Body of pancreas (tissue), 4 donors: ENCODE measurements around the gene NKX2-1. TPM values are rescaled to one million over a fixed set of nuclear protein-coding genes. Genes with fewer than 3 reads are reported as not detected.
"Not testable (repeated sequence)": the region's sequence is repeated elsewhere in the genome, so short reads cannot be mapped to it uniquely, and the experiment has no call there.

ENCODE experiments used
- ATAC-seq: fragments of 150-250 bp; one replicate; pipeline ENCODE4 v1.9.1; 2016
- DNase-seq, 4 donors: peaks; one replicate each; pipeline ENCODE4 v3.0.0-alpha.2; 2019
- H3K27ac ChIP-seq, 4 donors: fragments of 200-600 bp; sonication (generic); 1 replicate in 3 of 4; 2 replicates in 1 of 4; pipeline versions ENCODE4 v1.5.1 to v1.6.1; 2016 to 2019; ENCODE audit warnings: mild to moderate bottlenecking in 1 of 4, mixed read lengths in 1 of 4, moderate library complexity in 1 of 4
- H3K27me3 ChIP-seq, 2 donors: fragments of 200-600 bp; sonication (generic); one replicate each; pipeline ENCODE4 v1.6.0; 2016; ENCODE audit warnings: mild to moderate bottlenecking in 1 of 2
- H3K36me3 ChIP-seq, 2 donors: fragments of 200-600 bp; sonication (generic); replicated peaks in 1 of 2; 2 replicates each; pipeline ENCODE4 v1.5.1; 2016; ENCODE audit warnings: low read depth in 2 of 2; ENCODE audit not compliant: insufficient read depth in 1 of 2
- H3K4me1 ChIP-seq: fragments of 200-600 bp; sonication (generic); one replicate; pipeline ENCODE4 v1.6.0; 2016
- H3K4me3 ChIP-seq, 2 donors: fragments of 200-600 bp; sonication (generic); 1 replicate in 1 of 2; 2 replicates in 1 of 2; pipeline ENCODE4 v1.5.1; 2016 to 2019
- H3K9me3 ChIP-seq, 3 donors: fragments of 200-600 bp; sonication (generic); 1 replicate in 2 of 3; 2 replicates in 1 of 3; pipeline ENCODE4 v1.5.1; 2016
- POLR2A ChIP-seq, 3 donors: fragments of 450-650 bp; IDR thresholded peaks; one replicate each; pipeline ENCODE4 v1.6.1; 2016; ENCODE audit warnings: antibody characterized with exemption in 3 of 3, mild to moderate bottlenecking in 2 of 3
- WGBS, 2 donors: methylation state at CpG; one replicate each; pipeline ENCODE4 v1.1.5; 2017; 5-methylcytosine and 5-hydroxymethylcytosine counted together
- intact Hi-C: fragments of 100-400 bp; cut with DNase I; formaldehyde crosslinking; loops from one replicate; pipeline ENCODE4 v1.15.1; 2023
- total RNA-seq, 2 donors: library from RNA; depleted of rRNA; stranded (reverse); fragments of >200 nt; gene quantifications; one replicate each; pipeline ENCODE4 v1.1.0, GENCODE V29; 2016
- TF ChIP-seq, protein P1 (sequence below), 7 experiments: fragments of 450-650 bp in 4 of 7; fragments of 200-600 bp in 3 of 7; sonication (generic) in 3 of 7; IDR thresholded peaks; one replicate each; pipeline ENCODE4 v1.5.1; 2016 to 2019; ENCODE audit warnings: antibody characterized with exemption in 7 of 7

Gene NKX2-1
- total RNA-seq, 2 donors from 2014 or later, result not detected

DNA sequence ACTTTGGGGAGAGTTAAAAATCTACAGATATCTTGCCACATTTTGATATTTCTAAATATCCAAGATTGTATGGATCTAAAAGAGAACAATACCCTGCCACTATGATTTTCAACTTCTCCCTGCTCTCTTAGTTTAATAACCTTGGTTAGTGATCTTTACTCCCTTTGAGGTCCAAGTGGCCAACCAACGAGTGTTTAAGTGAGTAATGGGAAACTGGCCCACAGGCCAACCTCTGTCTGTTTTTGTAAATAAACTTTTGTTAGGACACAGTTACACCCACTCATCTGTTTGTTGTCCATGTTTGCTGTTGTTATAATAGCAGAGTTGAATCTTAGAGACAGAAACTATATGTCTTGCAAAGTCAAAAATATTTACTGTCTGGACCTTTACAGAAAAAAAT is 30.9 kb upstream of the NKX2-1 start:
- intact Hi-C loops, result loop anchor here (10.0 kb wide), 1 partner anchor 604 kb away; no protein-coding TSS in a partner anchor
- TF ChIP-seq, protein P1, sequence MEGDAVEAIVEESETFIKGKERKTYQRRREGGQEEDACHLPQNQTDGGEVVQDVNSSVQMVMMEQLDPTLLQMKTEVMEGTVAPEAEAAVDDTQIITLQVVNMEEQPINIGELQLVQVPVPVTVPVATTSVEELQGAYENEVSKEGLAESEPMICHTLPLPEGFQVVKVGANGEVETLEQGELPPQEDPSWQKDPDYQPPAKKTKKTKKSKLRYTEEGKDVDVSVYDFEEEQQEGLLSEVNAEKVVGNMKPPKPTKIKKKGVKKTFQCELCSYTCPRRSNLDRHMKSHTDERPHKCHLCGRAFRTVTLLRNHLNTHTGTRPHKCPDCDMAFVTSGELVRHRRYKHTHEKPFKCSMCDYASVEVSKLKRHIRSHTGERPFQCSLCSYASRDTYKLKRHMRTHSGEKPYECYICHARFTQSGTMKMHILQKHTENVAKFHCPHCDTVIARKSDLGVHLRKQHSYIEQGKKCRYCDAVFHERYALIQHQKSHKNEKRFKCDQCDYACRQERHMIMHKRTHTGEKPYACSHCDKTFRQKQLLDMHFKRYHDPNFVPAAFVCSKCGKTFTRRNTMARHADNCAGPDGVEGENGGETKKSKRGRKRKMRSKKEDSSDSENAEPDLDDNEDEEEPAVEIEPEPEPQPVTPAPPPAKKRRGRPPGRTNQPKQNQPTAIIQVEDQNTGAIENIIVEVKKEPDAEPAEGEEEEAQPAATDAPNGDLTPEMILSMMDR (IDR thresholded peaks at IDR 0.05), result no peak
- TF ChIP-seq POLR2A (IDR thresholded peaks at IDR 0.05), result no peak
- H3K27me3 ChIP-seq, result no peaks in the 10 kb centered on the region
- H3K4me1 ChIP-seq, result no peaks in the 10 kb centered on the region
- WGBS, 2 donors, result 19 to 22% methylated on average over 1 of the region's 1 CpG
- no peaks in the 10 kb centered on the region for H3K36me3 ChIP-seq
- no peak overlapping the region for H3K27ac ChIP-seq
- no peaks in the 10 kb centered on the region for H3K9me3 ChIP-seq
- H3K4me3 ChIP-seq, result no peak overlapping the region
- DNase-seq, result no peak
- ATAC-seq, result no peak

DNA sequence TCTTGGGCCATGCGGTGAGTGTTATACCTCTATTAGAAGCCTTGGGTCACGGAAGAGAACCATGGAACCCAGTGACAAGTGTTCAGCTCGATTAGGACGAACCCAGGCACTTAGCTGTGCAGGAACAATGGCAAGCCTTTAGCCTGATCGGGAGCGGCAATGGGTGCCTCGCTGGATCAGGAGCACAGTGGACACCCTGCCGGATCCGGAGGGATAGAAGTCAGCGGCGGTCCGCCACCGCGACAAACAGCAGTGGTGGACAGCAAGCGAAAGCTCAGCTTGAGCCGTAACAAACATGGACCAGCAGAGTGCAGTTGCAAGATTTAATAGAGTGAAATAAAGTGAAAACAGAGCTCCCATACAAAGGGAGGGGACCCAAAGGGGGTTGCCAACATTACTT is 24.2 kb upstream of the NKX2-1 start:
- H3K4me1 ChIP-seq, intact Hi-C loops, DNase-seq, ATAC-seq, H3K9me3 ChIP-seq, H3K36me3 ChIP-seq, H3K4me3 ChIP-seq, H3K27ac ChIP-seq, H3K27me3 ChIP-seq: not testable (repeated sequence)
- 85 to 90% methylated on average over 15 to 16 of the region's 16 CpGs for WGBS, 2 donors

DNA sequence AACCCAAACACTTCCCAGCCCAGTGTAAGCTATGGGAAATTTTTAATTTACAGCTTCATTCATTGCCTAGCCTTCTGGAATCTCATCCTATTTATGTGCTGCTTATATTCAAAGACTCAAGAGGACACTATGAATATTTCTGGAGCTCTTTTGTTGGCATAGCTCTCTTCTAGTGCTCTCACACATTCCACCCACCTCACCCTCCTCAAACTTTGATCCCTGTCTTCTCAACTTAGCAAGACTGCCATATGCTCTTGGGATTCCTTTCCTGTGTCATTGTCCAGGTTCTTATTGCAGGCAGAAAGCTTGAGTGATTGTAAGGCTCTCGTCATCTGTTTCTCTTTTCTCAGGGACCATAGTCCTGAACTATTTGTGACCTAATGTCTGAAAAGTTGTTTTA is 18.0 kb upstream of the NKX2-1 start:
- H3K4me3 ChIP-seq, result no peak overlapping the region
- H3K9me3 ChIP-seq, result no peaks in the 10 kb centered on the region
- H3K4me1 ChIP-seq, result no peaks in the 10 kb centered on the region
- no peak for TF ChIP-seq POLR2A (IDR thresholded peaks at IDR 0.05)
- TF ChIP-seq, protein P1 (IDR thresholded peaks at IDR 0.05), result no peak
- H3K27ac ChIP-seq, result no peak overlapping the region
- intact Hi-C loops, result no loop called here
- ATAC-seq (no peak), DNase-seq (no peak)
- 50 to 61% methylated on average over 1 of the region's 1 CpG for WGBS, 2 donors
- no peaks in the 10 kb centered on the region for H3K27me3 ChIP-seq
- H3K36me3 ChIP-seq, result no peaks in the 10 kb centered on the region

DNA sequence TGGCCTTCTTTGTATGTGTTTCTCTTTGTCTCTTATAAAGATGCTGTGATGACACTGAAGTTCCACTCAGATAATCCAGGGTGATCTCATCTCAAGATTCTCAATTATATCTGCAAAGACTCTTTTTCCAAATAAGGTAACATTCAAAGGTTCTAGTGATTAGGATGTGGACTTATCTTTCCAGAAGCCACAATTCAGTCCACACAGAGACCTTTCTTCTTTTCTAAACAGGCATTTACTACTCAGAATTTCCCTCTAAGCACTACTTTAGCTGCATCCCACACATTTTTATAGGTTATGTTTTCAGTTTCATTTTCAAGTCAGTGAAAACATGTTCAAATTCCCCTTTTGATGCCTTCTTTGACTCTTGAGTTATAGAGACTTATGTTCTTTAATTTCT is 9.0 kb upstream of the NKX2-1 start:
- Histone ChIP-seq H3K4me1 (peaks cover 16% of the 10 kb centered on the region), H3K4me3 (no peak overlapping the region), H3K9me3 (no peaks in the 10 kb centered on the region), H3K27ac (no peak overlapping the region), H3K36me3 (no peaks in the 10 kb centered on the region), H3K27me3 (peaks cover 0 to 25% of the 10 kb centered on the region in 2 donors)
- intact Hi-C loops, result no loop called here
- ATAC-seq (no peak), DNase-seq (no peak)
- TF ChIP-seq POLR2A (IDR thresholded peaks at IDR 0.05), result no peak

DNA sequence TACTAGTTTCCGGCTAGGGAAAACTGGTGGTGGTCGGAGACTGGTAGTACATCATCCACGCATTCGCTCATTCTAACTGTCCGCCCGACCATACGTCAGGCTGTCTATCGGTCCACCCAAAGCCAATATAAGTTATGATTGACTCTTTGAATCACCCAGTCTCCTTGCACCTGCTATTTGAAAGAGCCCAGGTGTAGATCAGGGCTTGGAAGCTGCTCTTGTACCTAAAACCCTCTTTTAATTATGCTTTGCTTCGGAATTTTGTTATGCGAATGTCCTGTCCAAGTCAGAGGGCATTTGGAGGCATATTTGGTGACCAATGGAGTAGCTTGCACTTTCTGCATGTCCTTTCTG is 5.7 kb upstream of the NKX2-1 start:
- no peak overlapping the region for H3K4me3 ChIP-seq
- H3K27me3 ChIP-seq, result peaks cover 0 to 55% of the 10 kb centered on the region in 2 donors
- H3K9me3 ChIP-seq, result no peaks in the 10 kb centered on the region
- no peak overlapping the region for H3K27ac ChIP-seq
- DNase-seq, result no peak
- no peak for ATAC-seq
- 4 to 15% methylated on average over 10 of the region's 10 CpGs for WGBS, 2 donors
- intact Hi-C loops, result no loop called here
- H3K4me1 ChIP-seq, result peaks cover 44% of the 10 kb centered on the region
- TF ChIP-seq, protein P1 (IDR thresholded peaks at IDR 0.05), result no peak
- no peak for TF ChIP-seq POLR2A (IDR thresholded peaks at IDR 0.05)
- H3K36me3 ChIP-seq, result no peaks in the 10 kb centered on the region

DNA sequence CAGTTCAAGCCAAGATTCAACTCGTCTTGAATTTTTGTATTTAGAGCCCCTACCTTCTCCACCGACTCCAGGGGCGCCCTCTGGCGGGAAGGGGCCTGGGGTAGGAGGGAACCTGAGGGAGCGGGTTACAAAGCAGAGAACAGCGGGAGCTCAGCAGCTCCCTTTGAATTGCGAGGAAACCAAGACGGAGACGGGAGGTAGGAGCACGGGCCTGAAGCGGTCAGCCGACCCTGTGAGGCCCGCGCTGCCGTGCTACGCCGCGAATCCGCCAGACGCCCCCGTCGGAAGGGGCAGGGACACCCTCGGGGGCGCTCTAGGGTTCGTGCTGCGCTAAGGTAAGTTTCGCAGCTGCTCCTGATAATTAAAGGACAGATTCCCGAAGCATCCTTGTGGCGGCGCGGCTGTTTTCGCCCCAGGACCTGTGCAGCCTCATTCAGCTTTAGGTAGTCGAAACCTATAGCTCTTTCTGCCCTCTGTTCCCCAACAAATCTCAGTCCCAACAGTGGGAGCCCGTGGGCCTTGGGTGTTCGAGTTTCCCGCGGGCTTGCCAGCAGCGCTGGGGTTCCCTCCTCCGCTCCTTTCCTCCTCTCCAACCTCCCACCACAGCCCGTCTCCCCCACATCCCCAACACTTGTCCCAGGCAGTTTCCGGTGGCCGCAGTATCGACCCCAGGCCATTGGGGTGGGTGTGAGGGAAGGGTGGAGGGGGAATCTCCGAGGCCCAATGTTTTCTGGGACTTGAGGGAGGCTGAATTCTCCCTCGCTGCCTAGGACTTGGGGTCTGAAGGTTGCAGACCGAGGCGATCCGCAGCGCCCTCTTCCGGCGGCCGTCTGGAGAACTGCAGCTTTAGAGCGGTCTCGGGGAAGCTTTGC is 5.1 kb upstream of the NKX2-1 start:
- DNase-seq, result peak; percentile 38 to 60 (median 46)
- 3 to 4% methylated on average over 35 to 48 of the region's 54 CpGs for WGBS, 2 donors

More for the DNA sequence above, 5.1 kb upstream of the NKX2-1 start:
- Histone ChIP-seq H3K27me3 (peaks cover 0 to 60% of the 10 kb centered on the region in 2 donors), H3K4me1 (peaks cover 50% of the 10 kb centered on the region), H3K36me3 (no peaks in the 10 kb centered on the region), H3K27ac (no peak overlapping the region), H3K4me3 (no peak overlapping the region), H3K9me3 (no peaks in the 10 kb centered on the region)
- intact Hi-C loops, result no loop called here
- ATAC-seq, result peak; percentile 62
- TF ChIP-seq, protein P1 (IDR thresholded peaks at IDR 0.05), result peak in 6 of 7 experiments; percentile 31 to 55 (median 42)
- no peak for TF ChIP-seq POLR2A (IDR thresholded peaks at IDR 0.05)
